HG02798 (cell line): Measurements from ENCODE around the gene REXO5.

Experiments used
- ATAC-seq: cut with Tn5 transposase; IDR thresholded peaks from one replicate; pipeline ENCODE4 v1.9.1; 2021; ENCODE audit warnings: mild to moderate bottlenecking; ENCODE audit not compliant: unreplicated experiment, poor library complexity

Gene REXO5

GRCh38 chr16:20868890-20869289 lies 62.6 kb downstream of the REXO5 start:
- ATAC-seq = no peak

DNA sequence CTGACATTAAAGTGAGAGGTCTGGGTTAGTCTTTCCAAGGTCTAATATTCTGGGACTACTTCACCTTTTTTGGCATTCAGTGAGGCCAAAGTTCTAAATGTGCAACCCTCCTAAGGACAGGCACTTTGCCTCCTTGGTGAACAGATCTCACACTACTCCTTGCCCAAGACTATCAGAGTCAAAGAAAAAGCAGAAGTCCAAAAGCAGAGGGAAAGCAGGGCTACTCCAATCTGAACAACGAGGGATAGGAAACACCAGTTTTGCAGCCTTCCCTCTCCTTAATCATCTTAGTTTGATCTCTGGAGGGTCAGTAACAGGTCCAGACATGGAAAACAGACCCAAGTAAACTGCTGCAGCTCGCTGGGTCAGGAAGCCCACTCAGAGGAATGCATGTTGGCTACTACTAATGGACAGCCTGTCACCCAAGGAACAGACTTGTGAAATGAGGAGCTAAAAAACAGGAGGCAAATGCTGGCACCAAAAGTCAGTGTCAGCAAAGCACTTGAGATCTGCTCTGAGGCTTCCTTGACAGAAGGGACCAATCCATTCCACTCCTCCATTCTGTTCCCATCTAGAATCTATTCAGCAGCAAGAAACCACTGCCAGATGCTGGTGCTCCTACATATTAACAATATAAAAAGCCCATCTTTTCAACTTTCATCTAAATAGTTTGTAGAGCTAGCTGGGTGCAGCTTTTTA lies 63.9 kb downstream of the REXO5 start:
- ATAC-seq = no peak

- no peak for ATAC-seq
Measured at GRCh38 chr16:20871258-20871657, 64.9 kb downstream of the REXO5 start.

DNA sequence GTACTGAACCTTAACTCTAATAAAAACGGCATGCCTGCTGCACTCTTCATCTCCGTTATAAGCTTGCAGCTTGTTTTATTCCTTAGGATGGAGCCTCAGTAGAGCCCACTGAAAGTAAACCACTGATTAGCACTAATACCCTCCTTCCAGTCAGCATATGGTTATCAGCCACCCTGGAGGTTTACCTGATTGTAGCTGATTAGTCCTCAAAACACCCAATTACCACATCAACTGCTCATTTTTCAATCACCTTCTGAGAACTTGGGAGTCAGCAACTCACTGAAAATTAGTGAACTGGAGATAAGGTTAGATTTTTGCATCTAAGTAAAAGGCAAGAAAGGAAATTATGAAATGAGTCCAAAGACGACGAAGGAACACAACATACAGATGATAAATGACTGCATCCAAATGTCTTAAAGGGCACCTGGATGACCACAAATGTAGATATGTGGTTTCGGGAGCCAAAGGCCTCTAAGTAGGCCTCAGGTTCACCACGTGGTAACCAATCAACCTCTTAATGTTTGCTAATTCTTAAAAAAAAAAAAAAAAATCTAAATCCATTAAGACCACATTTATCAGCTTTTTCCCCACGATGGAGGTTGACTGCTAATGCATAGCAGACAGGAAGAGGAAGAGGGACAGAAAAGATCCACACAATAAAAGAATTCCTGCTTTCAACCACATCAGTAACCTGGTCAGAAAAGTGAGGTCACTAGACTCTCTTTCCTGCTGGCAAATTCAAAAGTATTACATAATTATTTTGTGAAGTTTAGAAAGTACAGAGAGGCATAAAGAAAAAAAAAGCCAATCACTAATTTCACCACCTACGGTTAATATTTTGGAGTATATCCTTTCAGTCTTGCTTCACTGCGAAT lies 65.9 kb downstream of the REXO5 start:
- no peak for ATAC-seq

GRCh38 chr16:20873331-20873730 lies 67.0 kb downstream of the REXO5 start:
- ATAC-seq = no peak

GRCh38 chr16:20874088-20874581 lies 67.8 kb downstream of the REXO5 start:
- no peak for ATAC-seq

DNA sequence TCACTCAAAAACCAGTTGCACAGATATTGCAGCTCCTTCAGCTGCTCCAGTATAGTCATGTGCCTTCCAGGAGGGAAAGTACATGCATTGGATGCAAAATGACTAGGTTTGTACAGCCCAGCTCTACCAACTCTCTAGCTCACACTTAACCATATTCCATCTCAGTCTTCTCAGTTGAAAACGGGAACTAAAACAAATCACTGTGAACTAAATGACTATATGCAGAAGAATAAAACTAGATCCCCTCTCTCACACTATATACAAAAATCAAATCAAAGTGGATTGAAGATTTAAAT lies 69.0 kb downstream of the REXO5 start:
- ATAC-seq = no peak

- ATAC-seq = no peak
Measured at GRCh38 chr16:20878682-20879147, 72.4 kb downstream of the REXO5 start.

- no peak for ATAC-seq
Measured at GRCh38 chr16:20879175-20880040, 73.1 kb downstream of the REXO5 start.

GRCh38 chr16:20880867-20881502 lies 74.7 kb downstream of the REXO5 start:
- ATAC-seq = no peak

GRCh38 chr16:20881503-20881878 lies 75.2 kb downstream of the REXO5 start:
- no peak for ATAC-seq

DNA sequence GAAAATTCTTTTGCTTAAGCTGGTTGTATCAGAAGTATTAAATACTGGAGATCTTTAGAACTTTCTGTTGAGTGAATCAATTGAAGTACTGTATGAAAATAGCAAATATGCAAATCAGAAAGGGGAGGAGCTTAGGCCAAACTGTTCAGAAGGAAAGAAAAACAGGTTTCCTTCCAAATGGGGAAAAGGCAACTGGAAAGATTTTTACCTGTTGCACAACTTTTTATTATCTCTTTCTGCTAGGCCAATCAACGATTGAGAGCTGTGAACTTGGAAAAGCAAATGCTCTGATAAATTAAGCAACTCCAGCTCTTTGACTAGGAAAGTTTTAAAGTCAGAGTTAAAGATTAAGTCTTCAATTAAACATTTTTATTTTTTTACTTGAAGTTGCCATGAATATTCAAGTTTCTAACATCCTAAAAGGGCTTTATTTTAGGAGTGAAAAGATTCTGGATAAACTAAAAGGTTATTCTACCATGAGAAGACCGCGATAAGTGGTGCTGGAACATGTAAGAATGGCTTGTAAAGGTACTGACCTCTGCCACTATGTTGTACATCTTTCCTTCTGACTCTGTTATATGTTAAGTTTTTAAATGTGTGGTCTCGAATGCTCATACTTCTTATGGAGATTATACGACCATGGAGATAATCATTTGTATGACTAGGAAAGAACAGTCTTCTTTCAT lies 77.4 kb downstream of the REXO5 start:
- ATAC-seq = no peak

DNA sequence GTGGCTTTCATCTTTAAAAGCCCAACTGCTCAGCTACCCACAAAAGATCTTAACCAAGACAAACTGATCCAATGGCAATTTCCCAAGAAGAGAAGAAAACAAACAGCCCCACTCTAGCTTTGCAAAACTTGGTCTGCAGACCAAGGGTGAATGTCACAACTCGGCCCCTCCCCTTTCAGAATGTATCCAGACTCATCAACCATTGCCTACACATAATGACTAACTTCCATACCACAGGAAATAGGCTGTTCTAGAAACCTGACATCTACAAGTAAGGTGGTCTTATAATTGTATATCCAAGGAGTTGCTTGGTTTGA lies 77.9 kb downstream of the REXO5 start:
- ATAC-seq = no peak

DNA sequence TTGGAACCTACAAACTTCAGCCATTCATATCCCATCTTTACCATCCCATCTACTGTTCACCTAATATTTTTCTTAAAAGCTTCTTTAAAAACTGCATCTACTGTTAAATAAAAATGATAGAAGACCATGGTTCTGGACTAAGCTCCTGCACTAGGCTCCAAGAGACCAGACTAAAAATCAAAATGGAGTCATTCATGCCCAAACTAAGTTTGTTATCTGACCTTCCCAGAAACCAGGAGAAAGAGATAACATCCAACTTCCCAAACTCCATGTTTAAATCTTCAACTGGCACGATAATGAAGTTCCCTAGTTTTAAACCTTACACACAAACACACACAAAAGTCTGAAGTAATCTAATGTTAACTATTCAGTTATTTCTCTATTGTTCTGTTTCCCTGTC lies 80.0 kb downstream of the REXO5 start:
- ATAC-seq = no peak

GRCh38 chr16:20887207-20887606 lies 80.9 kb downstream of the REXO5 start:
- no peak for ATAC-seq

DNA sequence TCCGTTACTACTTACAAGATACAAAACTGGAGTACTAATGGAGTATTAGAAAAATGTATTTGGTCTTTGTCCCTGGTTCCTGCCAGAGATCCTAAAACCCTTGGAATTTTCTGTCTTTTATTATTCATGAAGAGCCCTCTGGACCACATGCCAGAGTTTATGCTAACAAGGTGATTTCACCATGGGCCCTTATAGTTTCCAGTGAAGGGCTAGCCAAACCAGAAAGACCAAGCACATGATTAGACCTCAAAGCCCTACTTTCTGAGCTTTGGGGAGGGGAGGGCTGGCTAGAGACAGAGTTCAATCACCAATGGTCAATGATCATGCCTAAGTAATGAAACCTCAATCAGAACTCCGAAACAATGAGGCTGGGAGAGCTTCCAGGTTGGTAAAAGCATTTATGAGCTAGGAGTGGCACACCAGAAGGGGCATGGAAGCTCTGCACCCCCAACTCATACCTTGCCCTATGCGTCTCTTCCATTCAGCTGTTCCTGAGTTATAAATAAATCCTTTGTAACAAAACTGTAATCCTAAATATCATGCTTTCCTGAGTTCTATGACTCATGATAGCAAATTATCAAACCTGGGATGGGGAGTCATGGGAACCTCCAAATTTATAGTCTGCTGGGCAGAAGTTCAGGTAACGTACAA lies 83.4 kb downstream of the REXO5 start:
- ATAC-seq = no peak

DNA sequence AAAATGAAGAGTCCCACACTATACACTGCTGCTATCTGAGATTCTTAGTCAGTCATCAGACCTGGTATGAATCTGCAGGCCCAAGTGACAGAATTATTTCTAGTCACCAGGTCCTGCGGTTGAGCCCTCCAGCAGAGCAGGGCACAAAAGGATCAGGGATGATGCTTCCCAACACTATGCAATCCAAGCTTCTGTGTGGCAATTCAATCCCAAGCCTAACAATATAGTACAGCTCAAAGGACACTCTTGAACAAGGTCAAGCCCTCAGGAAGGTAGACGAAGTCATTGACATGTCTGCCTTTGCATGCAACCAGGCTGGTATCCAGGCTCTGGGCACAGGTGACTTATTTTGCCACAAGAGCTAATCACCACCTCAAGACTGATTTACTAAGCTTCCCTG lies 88.1 kb downstream of the REXO5 start:
- no peak for ATAC-seq

DNA sequence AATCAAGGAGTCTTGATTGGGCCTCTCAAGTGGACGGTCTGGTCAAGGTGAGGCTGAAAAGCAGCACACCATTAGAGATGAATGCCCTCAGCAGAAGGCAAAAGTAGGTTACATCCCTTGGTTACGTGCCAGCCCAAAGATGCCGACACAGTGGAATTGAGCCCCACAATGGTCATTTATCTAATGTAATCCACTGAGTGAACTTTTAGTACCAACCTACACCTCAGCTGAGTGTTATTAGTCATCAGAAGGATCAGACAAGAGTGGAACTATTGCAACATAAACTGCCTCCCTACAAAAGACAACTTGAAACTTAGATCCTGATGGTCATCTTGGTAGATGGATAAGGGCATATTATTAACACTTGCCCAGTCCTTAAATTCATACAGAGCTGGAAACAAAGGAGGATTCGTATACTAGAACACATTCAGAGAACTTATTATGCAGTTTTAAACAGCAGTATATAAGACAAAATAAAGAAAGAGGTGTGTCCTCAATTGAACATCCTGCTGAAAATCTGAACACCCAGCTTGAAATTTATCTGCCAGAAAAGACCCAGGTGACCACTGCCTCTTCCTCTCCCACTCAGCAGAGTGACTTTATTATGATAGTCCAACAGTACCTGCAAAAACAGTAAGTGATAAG lies 91.0 kb downstream of the REXO5 start:
- no peak for ATAC-seq

DNA sequence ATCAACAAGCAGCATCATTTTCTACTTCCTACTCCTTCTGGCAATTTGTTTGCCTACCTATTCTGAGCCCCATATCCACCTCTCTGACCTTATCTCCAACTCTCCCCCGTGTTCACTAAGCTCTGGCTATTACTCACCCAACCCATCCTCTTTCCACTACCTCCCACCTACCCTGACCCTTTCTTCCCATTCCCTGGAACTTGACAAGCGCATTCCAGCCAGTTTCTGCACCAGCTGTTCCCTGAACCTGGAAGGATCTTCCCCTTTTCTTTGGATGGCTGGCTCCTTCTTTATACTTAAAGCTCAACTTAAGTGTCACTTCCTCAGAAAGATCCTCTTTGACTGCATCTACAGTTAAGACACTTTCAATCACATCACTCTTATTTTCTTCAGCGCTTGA lies 91.6 kb downstream of the REXO5 start:
- no peak for ATAC-seq
